MCF 10A (cell line): ENCODE results near the gene ENSA. TPM values are rescaled to one million over a fixed set of nuclear protein-coding genes. Genes with fewer than 3 reads are reported as not detected.
"Not testable (repeated sequence)": the region's sequence is repeated elsewhere in the genome, so short reads cannot be mapped to it uniquely, and the experiment has no call there.

ENCODE experiments used
- BruUV-seq: library from RNA; stranded (reverse); fragments of 400-500 nt; replicated peaks from 2 replicates; lab custom pipeline; 2021; lab: Mats Ljungman, UMichigan
- CTCF ChIA-PET: fragments of 300-600 bp; sonication (Branson Sonifier 250); formaldehyde crosslinking; extraction: SDS; loops from one replicate; lab custom pipeline; 2021; ENCODE audit warnings: antibody characterized with exemption, inconsistent platforms; lab: Yijun Ruan, JAX
- POLR2A ChIA-PET: fragments of 300-600, 350-650 bp; sonication (Branson Sonifier 250); formaldehyde crosslinking; extraction: SDS; loops from one replicate; lab custom pipeline; 2020; ENCODE audit warnings: antibody characterized with exemption, inconsistent platforms; lab: Yijun Ruan, JAX
- DNase-seq: peaks from one replicate; pipeline ENCODE4 v3.0.0-alpha.2; 2018; ENCODE audit not compliant: unreplicated experiment
- H3K27ac Mint-ChIP-seq: one replicate; pipeline ENCODE4 v1.8.0; 2022; ENCODE audit warnings: mild to moderate bottlenecking, low read depth, mixed read lengths; ENCODE audit not compliant: unreplicated experiment
- H3K27me3 Mint-ChIP-seq: one replicate; pipeline ENCODE4 v1.8.0; 2022; ENCODE audit warnings: mixed read lengths; ENCODE audit not compliant: insufficient read depth, unreplicated experiment
- H3K36me3 Mint-ChIP-seq: one replicate; pipeline ENCODE4 v1.8.0; 2022; ENCODE audit warnings: mild to moderate bottlenecking, moderate library complexity, mixed read lengths; ENCODE audit not compliant: insufficient read depth, unreplicated experiment
- H3K4me1 Mint-ChIP-seq: one replicate; pipeline ENCODE4 v1.8.0; 2022; ENCODE audit warnings: mixed read lengths; ENCODE audit not compliant: insufficient read depth, unreplicated experiment
- H3K4me3 Mint-ChIP-seq: one replicate; pipeline ENCODE4 v1.8.0; 2022; ENCODE audit warnings: mild to moderate bottlenecking, moderate library complexity, mixed read lengths; ENCODE audit not compliant: unreplicated experiment
- H3K9me3 Mint-ChIP-seq: one replicate; pipeline ENCODE4 v1.8.0; 2022; ENCODE audit warnings: mixed read lengths; ENCODE audit not compliant: unreplicated experiment
- CTCF ChIP-seq: fragments of 200-600 bp; IDR thresholded peaks from one replicate; pipeline ENCODE4 v1.8.0; 2022; ENCODE audit warnings: antibody characterized with exemption, mild to moderate bottlenecking; ENCODE audit not compliant: unreplicated experiment
- intact Hi-C: fragments of 100-400 bp; cut with micrococcal nuclease; formaldehyde crosslinking; loops from 2 replicates; pipeline ENCODE4 v1.14.1; 2022
- total RNA-seq: library from RNA; stranded (reverse); gene quantifications from 2 replicates; pipeline ENCODE4 v1.2.3, GENCODE V29; 2022

ENSA gene
- total RNA-seq, 1 experiment from 2014 or later: 294 TPM

- POLR2A ChIA-PET: interaction anchor here (0.5 to 2.6 kb wide), 3 partner anchors 10 to 101 kb away, joined by 4 to 10 read pairs (median 6); partner anchors contain the start of gene MCL1
- Mint-ChIP-seq H3K27ac (no peak overlapping the region), H3K36me3 (peaks cover 29% of the 10 kb centered on the region), H3K4me1 (peaks cover 8% of the 10 kb centered on the region), H3K4me3 (no peak overlapping the region), H3K27me3 (no peaks in the 10 kb centered on the region), H3K9me3 (no peaks in the 10 kb centered on the region)
- no TSS peak for BruUV-seq
- DNase-seq: no peak
- intact Hi-C loops: no loop called here
- no peak for TF ChIP-seq CTCF
- CTCF ChIA-PET: interaction anchor here (0.7 kb wide), 1 partner anchor 7 kb away, joined by 3 read pairs; no protein-coding TSS in a partner anchor
Observed at GRCh38 chr1:150596976-150597375, 32.4 kb downstream of the ENSA start.

- ChIA-PET CTCF (no interaction called here), POLR2A (interaction anchor here (0.5 to 2.6 kb wide), 3 partner anchors 9 to 23 kb away, joined by 3 to 10 read pairs (median 6); partner anchors contain the start of gene MCL1)
- no peak for TF ChIP-seq CTCF
- Mint-ChIP-seq H3K27ac (no peak overlapping the region), H3K4me1 (peaks cover 8% of the 10 kb centered on the region), H3K9me3 (no peaks in the 10 kb centered on the region), H3K4me3 (no peak overlapping the region), H3K36me3 (peaks cover 27% of the 10 kb centered on the region), H3K27me3 (no peaks in the 10 kb centered on the region)
- DNase-seq: no peak
- intact Hi-C loops: no loop called here
- BruUV-seq: no TSS peak
Observed at GRCh38 chr1:150596095-150596892, 33.1 kb downstream of the ENSA start.

GRCh38 chr1:150582371-150582770 lies 47.0 kb downstream of the ENSA start:
- ChIA-PET CTCF (interaction anchor here (0.6 to 2.2 kb wide), 4 partner anchors 22 to 414 kb away, joined by 3 to 10 read pairs (median 4); no protein-coding TSS in a partner anchor), POLR2A (interaction anchor here (0.6 to 27.7 kb wide), 5 partner anchors 24 to 817 kb away, joined by 3 to 1801 read pairs (median 3); partner anchors contain the start of genes ADAMTSL4, ENSA, GOLPH3L and PSMB4)
- Mint-ChIP-seq H3K27ac (no peak overlapping the region), H3K4me1 (peaks cover 19% of the 10 kb centered on the region), H3K36me3 (peaks cover 26% of the 10 kb centered on the region), H3K4me3 (no peak overlapping the region), H3K9me3 (no peaks in the 10 kb centered on the region), H3K27me3 (no peaks in the 10 kb centered on the region)
- TF ChIP-seq CTCF: no peak
- BruUV-seq: no TSS peak
- no peak for DNase-seq
- intact Hi-C loops: no loop called here

GRCh38 chr1:150581962-150582361 lies 47.5 kb downstream of the ENSA start:
- H3K27ac Mint-ChIP-seq, intact Hi-C loops, H3K27me3 Mint-ChIP-seq, DNase-seq, H3K9me3 Mint-ChIP-seq, H3K4me3 Mint-ChIP-seq, BruUV-seq: not testable (repeated sequence)
- Mint-ChIP-seq H3K4me1 (peaks cover 19% of the 10 kb centered on the region), H3K36me3 (peaks cover 30% of the 10 kb centered on the region)
- ChIA-PET CTCF (interaction anchor here (0.6 to 12.7 kb wide), 3 partner anchors 20 to 414 kb away, joined by 3 to 245 read pairs (median 5); no protein-coding TSS in a partner anchor), POLR2A (interaction anchor here (0.6 to 27.7 kb wide), 5 partner anchors 23 to 817 kb away, joined by 3 to 1801 read pairs (median 3); partner anchors contain the start of genes ADAMTSL4, ENSA, GOLPH3L and PSMB4)

- peaks cover 35% of the 10 kb centered on the region for H3K36me3 Mint-ChIP-seq
- BruUV-seq, DNase-seq, H3K27me3 Mint-ChIP-seq, H3K4me3 Mint-ChIP-seq, H3K27ac Mint-ChIP-seq, intact Hi-C loops, H3K9me3 Mint-ChIP-seq: not testable (repeated sequence)
- H3K4me1 Mint-ChIP-seq: peaks cover 19% of the 10 kb centered on the region
- CTCF ChIA-PET: interaction anchor here (1.4 to 12.7 kb wide), 4 partner anchors 11 to 40 kb away, joined by 4 to 245 read pairs (median 6); no protein-coding TSS in a partner anchor
- POLR2A ChIA-PET: interaction anchor here (0.6 to 27.7 kb wide), 5 partner anchors 15 to 199 kb away, joined by 3 to 1801 read pairs (median 56); partner anchors contain the start of genes ADAMTSL4, ENSA and GOLPH3L
Observed at GRCh38 chr1:150581437-150581836, 48.0 kb downstream of the ENSA start.

GRCh38 chr1:150580966-150581365 lies 48.4 kb downstream of the ENSA start:
- intact Hi-C loops, BruUV-seq, DNase-seq, H3K27me3 Mint-ChIP-seq, H3K9me3 Mint-ChIP-seq, H3K4me3 Mint-ChIP-seq: not testable (repeated sequence)
- H3K27ac Mint-ChIP-seq: peak overlapping the region; percentile 99
- H3K36me3 Mint-ChIP-seq: peaks cover 40% of the 10 kb centered on the region
- ChIA-PET CTCF (interaction anchor here (0.5 to 12.7 kb wide), 6 partner anchors 12 to 106 kb away, joined by 3 to 245 read pairs (median 6); no protein-coding TSS in a partner anchor), POLR2A (interaction anchor here (0.6 to 27.7 kb wide), 8 partner anchors 8 to 200 kb away, joined by 3 to 1801 read pairs (median 41); partner anchors contain the start of genes ADAMTSL4, ENSA and GOLPH3L)
- peaks cover 19% of the 10 kb centered on the region for H3K4me1 Mint-ChIP-seq
